ENCODE results near the gene FAM240A.

- no peak for TF ChIP-seq CTCF (IDR thresholded peaks at IDR 0.05)
- TF ChIP-seq ZFX (IDR thresholded peaks at IDR 0.05; ENCODE audit: borderline replicate concordance), result no peak
Measured at GRCh38 chr3:46673151-46674030, 61.1 kb downstream of the FAM240A start.
